Thymus (tissue), 11 donors: ENCODE results near the gene SFPQ. TPM values are rescaled to one million over a fixed set of nuclear protein-coding genes. Genes with fewer than 3 reads are reported as not detected.
"Not testable (repeated sequence)": the region's sequence is repeated elsewhere in the genome, so short reads cannot be mapped to it uniquely, and the experiment has no call there.

ENCODE experiments used
- DNase-seq, 9 donors: peaks; one replicate each; pipeline ENCODE4 v3.0.0-alpha.2; 2013; ENCODE audit warnings: low spot score in 9 of 9, low read depth in 6 of 9, missing footprints in 1 of 9
- H3K27ac ChIP-seq, 2 donors: one replicate each; pipeline ENCODE4 v1.5.1; 2013; ENCODE audit warnings: control low read depth in 1 of 2, low read depth in 1 of 2, low read length in 1 of 2, mild to moderate bottlenecking in 1 of 2, moderate library complexity in 1 of 2
- H3K27me3 ChIP-seq, 2 donors: one replicate each; pipeline ENCODE4 v1.5.1; 2013; ENCODE audit warnings: low read length in 1 of 2; ENCODE audit not compliant: control insufficient read depth in 2 of 2, insufficient read depth in 1 of 2
- H3K36me3 ChIP-seq, 2 donors: one replicate each; pipeline ENCODE4 v1.5.1; 2013; ENCODE audit warnings: low read length in 1 of 2, mild to moderate bottlenecking in 1 of 2, moderate library complexity in 1 of 2; ENCODE audit not compliant: control insufficient read depth in 2 of 2, insufficient read depth in 2 of 2
- H3K4me1 ChIP-seq, 2 donors: one replicate each; pipeline ENCODE4 v1.5.1; 2013; ENCODE audit warnings: low read length in 2 of 2; ENCODE audit not compliant: control insufficient read depth in 2 of 2, insufficient read depth in 2 of 2
- H3K4me3 ChIP-seq, 2 donors: one replicate each; pipeline ENCODE4 v1.5.1; 2013; ENCODE audit warnings: low read length in 2 of 2, control low read depth in 1 of 2, mild to moderate bottlenecking in 1 of 2
- H3K9me3 ChIP-seq, 2 donors: one replicate each; pipeline ENCODE4 v1.5.1; 2013; ENCODE audit warnings: low read length in 1 of 2, mild to moderate bottlenecking in 1 of 2; ENCODE audit not compliant: control insufficient read depth in 2 of 2, insufficient read depth in 1 of 2
- whole genome bisulfite sequencing: extraction: QIAGEN DNeasy Blood & Tissue Kit; methylation state at CpG from one replicate; pipeline ENCODE4 v1.1.7; 2013; 5-methylcytosine and 5-hydroxymethylcytosine counted together
- polyA plus RNA-seq: library from polyadenylated mRNA; stranded (reverse); fragments of 200-250 nt; gene quantifications from one replicate; pipeline ENCODE4 v1.2.3, GENCODE V29; 2013
- total RNA-seq: library from RNA; stranded (reverse); fragments of 120-200 nt; gene quantifications from one replicate; pipeline ENCODE4 v1.2.4, GENCODE V29; 2013
- donor health status: healthy.

Gene SFPQ
- total and polyA plus RNA-seq, 2 donors: 241 to 327 TPM

- not testable (repeated sequence) for H3K4me3 ChIP-seq, H3K27ac ChIP-seq, H3K36me3 ChIP-seq, DNase-seq, H3K4me1 ChIP-seq, H3K9me3 ChIP-seq, H3K27me3 ChIP-seq
- WGBS: 95% methylated on average over 5 of the region's 5 CpGs
Measured at GRCh38 chr1:35137590-35137989, 55.4 kb downstream of the SFPQ start.

GRCh38 chr1:35136780-35137179 lies 56.2 kb downstream of the SFPQ start:
- H3K4me3 ChIP-seq: no peak overlapping the region
- DNase-seq: no peak
- no peaks in the 10 kb centered on the region for H3K4me1 ChIP-seq
- H3K27ac ChIP-seq: no peak overlapping the region
- 95% methylated on average over 3 of the region's 3 CpGs for WGBS
- H3K27me3 ChIP-seq: no peaks in the 10 kb centered on the region
- no peaks in the 10 kb centered on the region for H3K36me3 ChIP-seq
- no peaks in the 10 kb centered on the region for H3K9me3 ChIP-seq

Other genes with a start within 250 kb of the SFPQ start
- gene TMEM35B, start 207.8 kb downstream of the SFPQ start, total RNA-seq: 21.9 TPM
- gene TMEM35B, start 207.8 kb downstream of the SFPQ start, polyA plus RNA-seq: 47.6 TPM
- gene ZMYM6, start 161.2 kb downstream of the SFPQ start, total RNA-seq: 8.3 TPM
- gene ZMYM6, start 161.2 kb downstream of the SFPQ start, polyA plus RNA-seq: 25.6 TPM
- gene ZMYM1, start 113.8 kb downstream of the SFPQ start, total RNA-seq: 10.3 TPM
- 8.6 TPM for gene ZMYM1, start 113.8 kb downstream of the SFPQ start, polyA plus RNA-seq
- 31.6 TPM for gene ZMYM4, start 75.6 kb upstream of the SFPQ start, total RNA-seq
- gene ZMYM4, start 75.6 kb upstream of the SFPQ start, polyA plus RNA-seq: 17.3 TPM